SK-MEL-5 (cell line): ENCODE measurements around the gene TBCK. TPM values are rescaled to one million over a fixed set of nuclear protein-coding genes. Genes with fewer than 3 reads are reported as not detected.
"Not testable (repeated sequence)": the region's sequence is repeated elsewhere in the genome, so short reads cannot be mapped to it uniquely, and the experiment has no call there.

Experiments
- DNase-seq: peaks from one replicate; pipeline ENCODE4 v3.0.0-alpha.2; 2016; ENCODE audit warnings: low read depth, low spot score
- in situ Hi-C: cut with HindIII; loops from 2 replicates; pipeline ENCODE4 v1.10.0; 2016; ENCODE audit warnings: low sequenced_read_pairs, high pct_unique_total_duplicates, low pct_unique_long_range_greater_than_20kb
- total RNA-seq: library from RNA; depleted of rRNA; stranded (reverse); fragments of >200 nt; shearing (Covaris generic); gene quantifications from 2 replicates; pipeline ENCODE4 v1.2.3, GENCODE V29; 2014

The TBCK gene
- total RNA-seq, 1 experiment from 2014 or later, result 22.1 TPM

GRCh38 chr4:106111778-106112469 is 204.1 kb downstream of the TBCK start:
- in situ Hi-C loops, DNase-seq: not testable (repeated sequence)

GRCh38 chr4:106109929-106110328 is 206.1 kb downstream of the TBCK start:
- in situ Hi-C loops, result no loop called here
- DNase-seq, result no peak

DNA sequence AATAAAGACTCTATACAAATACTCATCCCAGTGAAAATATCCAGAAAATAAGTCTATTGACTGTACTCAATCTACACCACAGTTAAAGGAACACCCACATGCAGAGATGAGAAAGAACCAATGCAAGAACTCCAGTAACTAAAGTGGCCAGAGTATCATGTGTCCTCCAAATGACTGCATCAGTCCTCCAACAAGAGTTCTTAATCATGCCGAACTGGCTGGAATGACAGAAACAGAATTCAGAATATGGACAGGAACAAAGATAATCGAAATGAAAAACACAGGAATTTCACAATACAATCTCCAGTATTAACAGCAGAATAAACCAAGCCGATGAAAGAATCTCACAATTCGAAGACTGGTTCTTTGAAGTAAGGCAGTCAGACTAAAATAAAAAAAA is 210.3 kb downstream of the TBCK start:
- no peak for DNase-seq
- in situ Hi-C loops, result no loop called here

DNA sequence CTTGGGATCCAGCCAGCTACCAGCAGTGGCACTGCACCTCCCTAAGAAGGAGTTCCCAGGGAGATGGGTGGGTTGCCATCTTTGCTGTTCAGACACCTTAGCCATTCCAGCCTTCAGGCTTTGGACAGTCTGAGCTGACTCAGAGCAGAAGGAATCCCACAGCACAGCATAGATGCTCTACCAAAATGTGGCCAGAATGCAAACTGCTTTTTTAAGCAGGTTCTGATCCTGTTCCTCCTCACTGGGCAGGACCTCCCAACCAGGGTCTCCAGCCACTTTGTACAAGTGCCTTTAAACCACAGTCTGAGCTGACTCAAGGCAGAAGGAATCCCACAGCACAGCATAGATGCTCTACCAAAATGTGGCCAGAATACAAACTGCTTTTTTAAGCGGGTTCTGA is 211.7 kb downstream of the TBCK start:
- no peak for DNase-seq
- in situ Hi-C loops, result no loop called here

- in situ Hi-C loops, result no loop called here
- no peak for DNase-seq
Measured at GRCh38 chr4:106096454-106096853, 219.6 kb downstream of the TBCK start.

DNA sequence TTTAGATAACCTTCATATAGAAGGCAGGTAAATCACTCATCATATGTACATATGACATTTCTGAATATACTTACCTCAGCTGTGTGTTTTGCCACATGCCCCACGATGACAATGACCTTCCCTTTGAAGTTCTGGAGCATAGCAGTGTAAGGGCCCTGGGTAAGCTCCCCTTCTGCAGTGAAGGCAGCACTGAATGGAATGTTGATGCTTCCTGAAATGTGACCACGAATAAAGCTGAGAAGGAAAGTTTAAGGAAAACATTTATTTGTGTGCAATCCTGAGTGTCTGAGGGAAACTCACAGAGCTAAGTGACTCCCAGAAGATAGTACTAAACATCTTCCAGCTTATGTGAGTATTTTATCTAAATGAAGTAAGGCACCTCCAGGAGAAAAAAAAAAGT is 220.6 kb downstream of the TBCK start:
- no peak for DNase-seq
- in situ Hi-C loops, result no loop called here

DNA sequence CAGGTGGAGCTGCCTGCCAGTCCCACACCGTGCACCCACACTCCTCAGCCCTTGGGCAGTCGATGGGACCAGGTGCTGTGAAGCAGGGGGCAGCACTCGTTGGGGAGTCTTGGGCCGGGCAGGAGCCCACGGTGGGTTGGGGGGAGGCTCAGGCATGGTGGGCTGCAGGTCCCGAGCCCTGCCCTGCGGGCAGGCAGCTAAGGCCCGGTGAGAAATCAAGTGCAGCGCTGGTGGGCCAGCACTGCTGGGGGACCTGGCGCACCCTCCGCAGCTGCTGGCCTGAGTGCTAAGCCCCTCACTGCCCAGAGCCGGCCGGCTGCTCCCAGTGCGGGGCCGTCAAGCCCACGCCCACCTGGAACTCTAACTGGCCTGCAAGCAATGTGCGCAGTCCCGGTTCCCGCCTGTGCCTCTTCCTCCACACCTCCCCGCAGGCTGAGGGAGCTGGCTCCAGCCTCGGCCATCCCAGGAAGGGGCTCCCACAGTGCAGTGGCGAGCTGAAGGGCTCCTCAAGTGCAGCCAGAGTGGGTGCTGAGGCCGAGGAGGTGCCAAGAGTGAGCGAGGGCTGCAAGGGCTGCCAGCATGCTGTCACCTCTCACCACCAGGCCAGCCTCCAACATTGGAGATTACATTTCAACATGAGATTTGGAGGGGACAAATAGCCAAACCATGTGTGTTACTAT is 223.5 kb downstream of the TBCK start:
- no peak for DNase-seq
- in situ Hi-C loops, result no loop called here

- DNase-seq, result no peak
Measured at GRCh38 chr4:106090826-106091225, 225.2 kb downstream of the TBCK start.

GRCh38 chr4:106083065-106083464 is 232.9 kb downstream of the TBCK start:
- in situ Hi-C loops, result no loop called here
- no peak for DNase-seq

More at GRCh38 chr4:106090826-106091225, 225.2 kb downstream of the TBCK start:
- in situ Hi-C loops, result no loop called here

DNA sequence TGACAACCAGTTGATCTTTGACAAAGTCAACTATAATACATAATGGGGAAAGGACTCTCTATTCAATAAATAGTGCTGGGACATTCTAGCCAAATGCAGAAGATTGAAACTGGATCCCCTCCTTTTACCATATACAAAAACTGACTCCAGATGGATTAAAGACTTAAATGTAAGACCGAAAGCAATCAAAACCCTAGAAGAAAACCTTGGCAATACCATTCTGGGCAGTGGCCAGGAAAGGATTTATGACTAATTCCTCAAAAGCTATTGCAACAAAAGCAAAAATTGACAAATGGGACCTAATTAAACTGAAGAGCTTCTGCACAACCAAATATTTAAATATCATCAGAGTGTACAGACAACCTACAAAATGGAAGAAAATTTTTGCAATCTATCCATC is 235.6 kb downstream of the TBCK start:
- in situ Hi-C loops, result no loop called here
- no peak for DNase-seq

DNA sequence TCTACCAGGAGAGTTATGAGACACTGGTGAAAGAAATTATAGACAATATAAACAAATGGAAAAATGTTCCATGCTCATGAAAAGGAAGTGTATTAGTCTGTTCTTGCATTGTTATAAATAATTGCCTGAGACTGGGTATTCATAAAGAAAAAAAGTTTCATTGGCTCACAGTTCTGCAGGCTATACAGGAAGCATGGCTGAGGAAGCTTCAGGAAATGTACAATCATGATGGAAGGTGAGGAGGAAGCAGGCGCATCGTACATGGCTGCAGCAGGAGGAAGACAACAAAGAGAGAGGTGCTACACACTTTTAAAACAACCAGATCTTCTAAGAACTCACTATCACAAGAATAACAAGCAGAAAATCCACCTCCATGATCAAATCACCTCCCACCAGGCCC is 236.4 kb downstream of the TBCK start:
- in situ Hi-C loops, result no loop called here

GRCh38 chr4:106065018-106065417 is 251.0 kb downstream of the TBCK start:
- in situ Hi-C loops, result no loop called here
- no peak for DNase-seq

More for the DNA sequence above, 236.4 kb downstream of the TBCK start:
- DNase-seq, result no peak

DNA sequence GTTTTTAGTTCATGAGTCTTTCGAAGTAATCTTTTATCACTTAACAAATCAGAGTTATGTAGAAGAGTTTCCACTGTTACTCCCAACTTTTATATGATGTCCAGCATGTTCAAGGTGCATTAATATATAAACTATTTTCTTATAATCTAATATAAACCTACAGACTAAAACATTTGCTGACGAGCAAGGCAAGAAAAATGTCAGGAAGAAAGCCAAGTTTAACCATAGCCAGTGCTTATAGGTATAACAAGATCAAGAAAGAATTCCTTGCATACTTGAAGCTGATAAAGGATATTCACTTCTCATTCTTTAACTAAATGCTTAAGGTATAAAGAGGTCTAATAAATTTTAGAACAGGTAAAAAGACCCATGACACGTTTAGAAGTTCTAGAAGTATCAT is 253.0 kb downstream of the TBCK start:
- in situ Hi-C loops, result no loop called here
- DNase-seq, result no peak

DNA sequence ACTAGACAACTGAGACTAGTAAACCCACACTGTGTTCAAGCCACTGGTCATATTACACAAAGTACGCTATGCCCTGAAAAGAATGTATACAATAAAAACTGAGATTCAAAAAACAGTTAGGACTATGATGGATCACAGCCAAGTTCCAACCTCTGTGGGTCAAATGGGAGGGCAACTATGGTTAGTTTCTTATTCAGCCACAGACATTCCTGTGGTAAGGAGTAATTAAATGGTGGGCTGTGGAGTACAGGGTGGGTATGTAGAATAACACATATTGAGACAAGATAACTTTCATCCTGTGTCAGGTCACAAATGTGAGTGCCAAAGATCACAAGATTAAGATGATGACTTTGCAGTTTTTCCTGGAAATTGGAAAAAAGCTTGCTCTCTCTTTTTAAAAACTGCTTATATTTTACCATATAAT is 253.5 kb downstream of the TBCK start:
- DNase-seq, result no peak
- in situ Hi-C loops, result no loop called here

GRCh38 chr4:106058921-106059320 is 257.1 kb downstream of the TBCK start:
- no peak for DNase-seq
- in situ Hi-C loops, result no loop called here

DNA sequence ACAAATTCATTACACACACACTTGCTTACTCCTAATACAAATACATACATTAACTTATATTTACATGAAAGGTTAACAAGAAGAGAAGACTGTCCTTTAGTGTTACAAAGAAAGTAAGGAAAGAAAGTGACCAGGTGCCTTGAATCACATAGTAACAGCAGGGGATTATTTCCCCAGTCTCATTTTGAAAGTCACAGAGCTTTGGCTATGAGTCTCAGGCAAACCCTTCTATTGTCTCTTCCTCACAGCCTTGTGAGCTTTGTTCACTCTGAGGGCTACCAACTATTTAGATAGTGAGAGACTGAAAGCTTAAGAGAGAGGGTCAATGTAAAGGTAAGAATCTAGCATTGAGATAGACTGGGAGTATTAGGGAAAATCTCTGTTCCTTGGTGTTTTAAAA is 259.1 kb downstream of the TBCK start:
- no peak for DNase-seq
- in situ Hi-C loops, result no loop called here

GRCh38 chr4:106051514-106051913 is 264.5 kb downstream of the TBCK start:
- no peak for DNase-seq
- in situ Hi-C loops, result no loop called here

DNA sequence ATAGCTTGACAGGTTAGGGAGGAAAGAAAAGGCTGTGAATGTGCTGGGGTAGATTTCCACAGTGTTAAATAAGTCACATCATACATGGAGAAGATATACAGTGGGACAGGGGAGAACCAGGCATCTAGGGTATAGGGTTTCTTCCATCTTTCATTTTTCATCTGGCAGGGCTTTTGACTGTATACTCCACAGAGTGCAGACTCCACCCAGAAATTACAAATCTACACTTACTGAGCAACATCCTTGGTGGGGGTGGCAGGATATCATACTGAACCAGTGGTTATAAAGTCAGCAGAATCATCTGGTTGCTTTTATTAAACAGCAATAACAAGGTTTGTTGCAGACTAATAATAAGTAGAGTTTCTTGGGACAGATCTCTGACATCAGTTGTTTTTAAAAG is 266.5 kb downstream of the TBCK start:
- DNase-seq, result no peak

GRCh38 chr4:106048250-106048971 is 267.6 kb downstream of the TBCK start:
- no peak for DNase-seq
- in situ Hi-C loops, result no loop called here

More for the DNA sequence above, 266.5 kb downstream of the TBCK start:
- in situ Hi-C loops, result no loop called here
